K562 (cell line): ENCODE measurements around the gene CREB3L1. TPM values are rescaled to one million over a fixed set of nuclear protein-coding genes. Genes with fewer than 3 reads are reported as not detected.

ENCODE experiments used
- ATAC-seq: fragments of 200-7000 bp; cut with Tn5 transposase; 3 replicates; pipeline ENCODE4 v1.9.1; 2020; ENCODE audit warnings: moderate library complexity
- BruUV-seq: library from RNA; stranded (reverse); fragments of 400-500 nt; replicated peaks from 2 replicates; lab custom pipeline; 2021; lab: Mats Ljungman, UMichigan
- CTCF ChIA-PET: fragments of 300-600 bp; formaldehyde crosslinking; extraction: SDS; loops from one replicate; lab custom pipeline; 2021; ENCODE audit warnings: low intra/inter-chr PET ratio; lab: Yijun Ruan, JAX
- POLR2A ChIA-PET: fragments of 300-600, 350-650 bp; sonication (Branson Sonifier 250); formaldehyde crosslinking; extraction: SDS; loops from one replicate; lab custom pipeline; 2021; ENCODE audit warnings: antibody characterized with exemption, inconsistent platforms; lab: Yijun Ruan, JAX
- DNase-seq, 4 experiments: peaks; one replicate each; pipeline versions ENCODE4 v3.0.0 to v3.0.0-alpha.2; 2011 to 2018; ENCODE audit warnings: low spot score in 3 of 4, mixed read lengths in 3 of 4; ENCODE audit errors: extremely low read depth in 1 of 4
- FAIRE-seq: peaks from 2 replicates; lab custom pipeline; 2011; peaks lifted over from hg19 to GRCh38; lab: Jason Lieb, UNC
- H2AFZ ChIP-seq: 2 replicates; pipeline ENCODE4 v1.6.0; 2011; ENCODE audit warnings: low read depth, low read length, control low read depth, inconsistent platforms
- H3K27ac ChIP-seq: fragments of 200-600 bp; 3 replicates; pipeline ENCODE4 v1.8.0; 2011; ENCODE audit warnings: low read depth, mild to moderate bottlenecking, control low read depth, inconsistent platforms, low read length, moderate library complexity, mixed read lengths; ENCODE audit errors: extremely low read depth
- H3K27me3 ChIP-seq, 2 experiments: fragments of 300-600 bp in 1 of 2; 2 replicates in 1 of 2; 3 replicates in 1 of 2; pipeline versions ENCODE4 v1.6.0 to v1.8.0; 2011; ENCODE audit warnings: inconsistent platforms in 2 of 2, low read length in 2 of 2, mild to moderate bottlenecking in 1 of 2, mixed read lengths in 1 of 2, moderate library complexity in 1 of 2; ENCODE audit not compliant: control insufficient read depth in 2 of 2, insufficient read depth in 2 of 2
- H3K36me3 ChIP-seq: fragments of 300-600 bp; 3 replicates; pipeline ENCODE4 v1.8.0; 2011; ENCODE audit warnings: mild to moderate bottlenecking, low read length, inconsistent platforms; ENCODE audit not compliant: control insufficient read depth, insufficient read depth
- H3K4me1 ChIP-seq, 2 experiments: fragments of 200-600 bp in 1 of 2; replicated peaks in 1 of 2; 2 replicates in 1 of 2; 3 replicates in 1 of 2; pipeline versions ENCODE4 v1.5.1 to v1.8.0; 2011; ENCODE audit warnings: inconsistent platforms in 2 of 2, low read length in 2 of 2, mild to moderate bottlenecking in 1 of 2, mixed read lengths in 1 of 2, moderate library complexity in 1 of 2; ENCODE audit not compliant: control insufficient read depth in 2 of 2, insufficient read depth in 2 of 2
- H3K4me2 ChIP-seq: 2 replicates; pipeline ENCODE4 v1.6.1; 2011; ENCODE audit warnings: low read length, control low read depth, inconsistent platforms, mixed read lengths; ENCODE audit not compliant: insufficient read depth
- H3K4me3 ChIP-seq: fragments of 200-600 bp; sonication (generic), shearing (Covaris generic); 2 replicates; pipeline ENCODE4 v1.5.1; 2016; ENCODE audit warnings: control low read depth, inconsistent platforms
- H3K79me2 ChIP-seq: fragments of 200-600 bp; 3 replicates; pipeline ENCODE4 v1.8.0; 2011; ENCODE audit warnings: low read length, inconsistent platforms; ENCODE audit not compliant: control insufficient read depth, insufficient read depth
- H3K9ac ChIP-seq, 2 experiments: 2 replicates each; pipeline versions ENCODE4 v1.6.0 to v1.6.1; 2011; ENCODE audit warnings: low read depth in 2 of 2, low read length in 2 of 2, control low read depth in 1 of 2, inconsistent platforms in 1 of 2, mild to moderate bottlenecking in 1 of 2, mixed read lengths in 1 of 2; ENCODE audit not compliant: insufficient read depth in 1 of 2
- H3K9me1 ChIP-seq: one replicate; pipeline ENCODE4 v1.6.0; 2011; ENCODE audit warnings: inconsistent platforms, mild to moderate bottlenecking, low read length, moderate library complexity; ENCODE audit not compliant: control insufficient read depth, insufficient read depth
- H3K9me3 ChIP-seq: replicated peaks from 2 replicates; pipeline ENCODE4 v1.5.1; 2011; ENCODE audit warnings: low read depth, low read length, inconsistent platforms; ENCODE audit not compliant: control insufficient read depth, insufficient read depth
- H4K20me1 ChIP-seq: replicated peaks from 2 replicates; pipeline ENCODE4 v1.6.1; 2011; ENCODE audit warnings: low read length, inconsistent platforms, mixed read lengths; ENCODE audit not compliant: control insufficient read depth, insufficient read depth
- CBX3 ChIP-seq, 2 experiments: IDR thresholded peaks; 1 replicate in 1 of 2; 2 replicates in 1 of 2; pipeline ENCODE4 v1.6.1; 2012; ENCODE audit warnings: inconsistent platforms in 2 of 2, low read length in 2 of 2, borderline replicate concordance in 1 of 2, control low read depth in 1 of 2
- FOXA3 ChIP-seq, 2 experiments: fragments of 450-650 bp in 1 of 2; sonication (generic) in 1 of 2; formaldehyde crosslinking; IDR thresholded peaks in 1 of 2; conservative IDR thresholded peaks in 1 of 2; 2 replicates each; pipeline versions ENCODE4 v1.4.0 to v1.8.0; 2020 to 2022; ENCODE audit warnings: mild to moderate bottlenecking in 2 of 2, missing genetic modification reagents in 1 of 2
- GATA2 ChIP-seq: sonication (generic); formaldehyde crosslinking; IDR thresholded peaks from 2 replicates; pipeline ENCODE4 v1.4.0; 2020; ENCODE audit warnings: mild to moderate bottlenecking, missing genetic modification reagents
- GMEB1 ChIP-seq: fragments of 250-450 bp; sonication (Bioruptor Pico); IDR thresholded peaks from 2 replicates; pipeline ENCODE4 v1.4.0; 2020; ENCODE audit warnings: mild to moderate bottlenecking
- HDGF ChIP-seq: fragments of 450-650 bp; IDR thresholded peaks from 2 replicates; pipeline ENCODE4 v1.6.1; 2016
- KLF1 ChIP-seq: fragments of 450-650 bp; IDR thresholded peaks from 2 replicates; pipeline ENCODE4 v1.6.1; 2016; ENCODE audit warnings: missing genetic modification characterization, missing compliant biosample characterization
- KLF6 ChIP-seq: fragments of 250-450 bp; sonication (Bioruptor Pico); IDR thresholded peaks from 2 replicates; pipeline ENCODE4 v1.4.0; 2020; ENCODE audit warnings: mild to moderate bottlenecking, moderate library complexity, borderline replicate concordance
- MYBL2 ChIP-seq, 2 experiments: fragments of 450-650 bp in 1 of 2; sonication (generic) in 1 of 2; formaldehyde crosslinking in 1 of 2; IDR thresholded peaks; 2 replicates each; pipeline versions ENCODE4 v1.6.1 to v1.8.1; 2017 to 2022; ENCODE audit warnings: borderline replicate concordance in 1 of 2, inconsistent platforms in 1 of 2, low read depth in 1 of 2, mild to moderate bottlenecking in 1 of 2, missing genetic modification reagents in 1 of 2, moderate library complexity in 1 of 2
- NR2C1 ChIP-seq, 2 experiments: fragments of 450-650 bp; IDR thresholded peaks; 2 replicates each; pipeline ENCODE4 v1.6.1; 2017; ENCODE audit warnings: mild to moderate bottlenecking in 2 of 2, antibody characterized with exemption in 1 of 2, inconsistent platforms in 1 of 2, missing compliant biosample characterization in 1 of 2, missing genetic modification characterization in 1 of 2
- POLR2G ChIP-seq: fragments of 200-400 bp; formaldehyde crosslinking; IDR thresholded peaks from 2 replicates; pipeline ENCODE4 v1.6.1; 2017; ENCODE audit warnings: low read depth, mild to moderate bottlenecking, antibody characterized with exemption, low read length, moderate library complexity
- PTRF ChIP-seq: fragments of 450-650 bp; IDR thresholded peaks from 2 replicates; pipeline ENCODE4 v1.6.1; 2016; ENCODE audit warnings: mild to moderate bottlenecking, missing genetic modification characterization, missing compliant biosample characterization
- RBFOX2 ChIP-seq: fragments of 200-400 bp; formaldehyde crosslinking; IDR thresholded peaks from 2 replicates; pipeline ENCODE4 v1.6.1; 2017; ENCODE audit warnings: low read depth, mild to moderate bottlenecking, low read length, moderate library complexity
- SLC30A9 ChIP-seq: fragments of 250-450 bp; sonication (Bioruptor Pico); IDR thresholded peaks from 2 replicates; pipeline ENCODE4 v1.8.0; 2022; ENCODE audit warnings: mild to moderate bottlenecking, moderate library complexity
- SPI1 ChIP-seq: IDR thresholded peaks from 2 replicates; pipeline ENCODE4 v1.6.1; 2011; ENCODE audit warnings: low read depth, low read length, control low read depth, borderline replicate concordance
- ZBTB7A ChIP-seq: IDR thresholded peaks from 2 replicates; pipeline ENCODE4 v1.6.1; 2011; ENCODE audit warnings: low read depth, mild to moderate bottlenecking, low read length, moderate library complexity, borderline replicate concordance; ENCODE audit not compliant: control insufficient read depth
- ZFX ChIP-seq: sonication (generic); formaldehyde crosslinking; IDR thresholded peaks from 2 replicates; pipeline ENCODE4 v1.8.0; 2022; ENCODE audit warnings: mild to moderate bottlenecking, missing genetic modification reagents, moderate library complexity
- ZNF444 ChIP-seq: fragments of 250-450 bp; sonication (Bioruptor Pico); IDR thresholded peaks from 2 replicates; pipeline ENCODE4 v1.4.0; 2020; ENCODE audit warnings: mild to moderate bottlenecking, moderate library complexity
- ZNF644 ChIP-seq: fragments of 200-800 bp; sonication (Bioruptor generic); IDR thresholded peaks from 2 replicates; pipeline ENCODE4 v1.6.1; 2016; ENCODE audit warnings: low read depth, missing genetic modification characterization, missing compliant biosample characterization
- WGBS: fragments of 100-300 bp; shearing (Covaris generic); methylation state at CpG from one replicate; pipeline ENCODE4 v1.1.6; 2016; ENCODE audit warnings: low coverage, mixed read lengths; ENCODE audit not compliant: insufficient coverage; ENCODE audit errors: missing lambda C conversion rate; 5-methylcytosine and 5-hydroxymethylcytosine counted together
- in situ Hi-C: fragments of 300-500 bp; cut with MboI; formaldehyde crosslinking; loops from 4 replicates; pipeline ENCODE4 v1.15.0; 2018; ENCODE audit warnings: inconsistent platforms, mixed read lengths
- intact Hi-C: fragments of 100-400 bp; cut with micrococcal nuclease; formaldehyde crosslinking; loops from 2 replicates; pipeline ENCODE4 v1.14.2; 2022
- polyA plus RNA-seq, 8 experiments: library from polyadenylated mRNA; depleted of rRNA in 4 of 8; stranded (reverse) in 5 of 8; unstranded in 3 of 8; fragments of >200 nt; fragmentation: Nextera tagmentation in 2 of 8; fragmentation: Illumina TruSeq in 1 of 8; extraction: Ambion mirVana in 2 of 8; extraction: Trizol in 1 of 8; gene quantifications; 2 replicates each; pipeline versions ENCODE4 v1.2.1 to v1.2.3, GENCODE V29; 2011 to 2014; ENCODE audit warnings: inconsistent platforms in 1 of 8, missing spikeins in 1 of 8
- total RNA-seq, 7 experiments: library from RNA; depleted of rRNA in 6 of 7; stranded (reverse); fragments of >200 nt in 6 of 7; fragmentation: Illumina TruSeq in 2 of 7; extraction: Trizol in 2 of 7; gene quantifications; 2 replicates each; pipeline versions ENCODE4 v1.2.1 to v1.2.3, GENCODE V29; 2011 to 2021; ENCODE audit warnings: low replicate concordance in 1 of 7

CREB3L1 gene
- total and polyA plus RNA-seq, 9 of the 15 experiments (the other 6 are each of a cell fraction or from before 2014, with no cell fraction given) = 1.2 to 27.6 (median 3.7) TPM

GRCh38 chr11:46254133-46254491, 23.4 kb upstream of the CREB3L1 start:
- peak overlapping the region; percentile 40 for H3K4me2 ChIP-seq
- in situ Hi-C loops = no loop called here
- intact Hi-C loops = no loop called here
- no peaks in the 10 kb centered on the region; the same call in 2 of the 3 replicates for H3K36me3 ChIP-seq
- 27% methylated on average over 9 of the region's 9 CpGs for WGBS
- no peaks in the 10 kb centered on the region for H4K20me1 ChIP-seq
- peak; percentile 31 for ATAC-seq
- peak overlapping the region; percentile 11 to 85; a peak in 3 of 4 replicates for H3K9ac ChIP-seq
- H3K27me3 ChIP-seq = no peaks in the 10 kb centered on the region
- no peak overlapping the region for H3K4me3 ChIP-seq
- DNase-seq = peak in 1 of 4 experiments; percentile 49
- no TSS peak for BruUV-seq
- H3K9me1 ChIP-seq = no peaks in the 10 kb centered on the region
- no peak for FAIRE-seq
- H3K27ac ChIP-seq = peak overlapping the region; percentile 58; the same call in 2 of the 3 replicates
- H3K79me2 ChIP-seq = no peaks in the 10 kb centered on the region
- POLR2A ChIA-PET = interaction anchor here (0.7 to 1.0 kb wide), 3 partner anchors 17 to 63 kb away, joined by 3 read pairs; no protein-coding TSS in a partner anchor
- peaks cover 3% of the 10 kb centered on the region; the same call in 1 of the 2 replicates for H3K9me3 ChIP-seq
- CTCF ChIA-PET = no interaction called here
- H2AFZ ChIP-seq = peak overlapping the region; percentile 88
- H3K4me1 ChIP-seq = peaks cover 30 to 57% of the 10 kb centered on the region in 2 experiments
- TF ChIP-seq FOXA3 (CRISPR knock-in tag; conservative IDR thresholded peaks at IDR 0.05 in 1 of 2, IDR thresholded peaks at IDR 0.05 in 1 of 2) = peak; percentile 9 to 60; a peak in 1 of 4 replicates
- TF ChIP-seq ZNF644 (tag) = no peak
- 0 out of 2 replicates have a peak, but pooled peaks have one; percentile 10 for TF ChIP-seq GMEB1
- no peak for TF ChIP-seq GATA2 (CRISPR knock-in tag)
- no peak for TF ChIP-seq ZNF444 (CRISPR knock-in tag)
- TF ChIP-seq SPI1 = peak; percentile 72; the same call in 1 of the 2 replicates
- no peak for TF ChIP-seq SLC30A9
- peak; percentile 27; the same call in 1 of the 2 replicates for TF ChIP-seq ZBTB7A
- no peak for TF ChIP-seq CBX3 (IDR thresholded peaks at IDR 0.05; ENCODE audit: borderline replicate concordance in 1 of 2, low read length in 2 of 2)
- TF ChIP-seq ZFX (CRISPR knock-in tag) = peak; percentile 58
- no peak for TF ChIP-seq KLF6
- TF ChIP-seq MYBL2 (IDR thresholded peaks at IDR 0.05; ENCODE audit: low read depth) = no peak
- TF ChIP-seq MYBL2 (CRISPR knock-in tag; IDR thresholded peaks at IDR 0.05; ENCODE audit: borderline replicate concordance) = no peak
- TF ChIP-seq RBFOX2 = 0 out of 2 replicates have a peak, but pooled peaks have one; percentile 29
- no peak for TF ChIP-seq NR2C1 (IDR thresholded peaks at IDR 0.05)
- TF ChIP-seq NR2C1 (tag; IDR thresholded peaks at IDR 0.05) = 0 out of 2 replicates have a peak, but pooled peaks have one; percentile 9
- 0 out of 2 replicates have a peak, but pooled peaks have one; percentile 18 for TF ChIP-seq KLF1
- no peak for TF ChIP-seq HDGF
- TF ChIP-seq POLR2G = 0 out of 2 replicates have a peak, but pooled peaks have one; percentile 30
- TF ChIP-seq PTRF = no peak
